Endothelial cell of umbilical vein (primary cell): ENCODE measurements around the gene PDE10A.

Experiments used
- EZH2 ChIP-seq: IDR thresholded peaks from 2 replicates; pipeline ENCODE4 v1.6.1; 2012; ENCODE audit warnings: borderline replicate concordance, low read depth, mild to moderate bottlenecking, moderate library complexity, low read length, inconsistent platforms; ENCODE audit not compliant: severe bottlenecking
- FOS ChIP-seq: IDR thresholded peaks from 2 replicates; pipeline ENCODE4 v1.6.1; 2011; ENCODE audit warnings: mild to moderate bottlenecking, low read length, moderate library complexity, borderline replicate concordance; ENCODE audit not compliant: insufficient read depth
- JUN ChIP-seq: IDR thresholded peaks from 2 replicates; pipeline ENCODE4 v1.6.1; 2011; ENCODE audit warnings: borderline replicate concordance, low read depth; ENCODE audit not compliant: insufficient read length, insufficient read depth
- MYC ChIP-seq: IDR thresholded peaks from one replicate; pipeline ENCODE4 v1.6.1; 2011; ENCODE audit warnings: mild to moderate bottlenecking, low read depth, low read length
- POLR2A ChIP-seq: IDR thresholded peaks from 2 replicates; pipeline ENCODE4 v1.6.1; 2012; ENCODE audit warnings: low read depth, mild to moderate bottlenecking, control low read depth, low read length
- POLR2AphosphoS5 ChIP-seq: IDR thresholded peaks from 2 replicates; pipeline ENCODE4 v1.6.1; 2012; ENCODE audit warnings: low read depth, mild to moderate bottlenecking, control low read depth, low read length, moderate library complexity; ENCODE audit not compliant: insufficient read depth
- TF ChIP-seq, protein P1 (sequence below), 2 donors: IDR thresholded peaks; 1 replicate in 1 of 2; 2 replicates in 1 of 2; pipeline ENCODE4 v1.5.1; 2011; ENCODE audit warnings: low read length in 2 of 2, mild to moderate bottlenecking in 2 of 2, moderate library complexity in 2 of 2, control low read depth in 1 of 2, inconsistent platforms in 1 of 2, low read depth in 1 of 2; ENCODE audit not compliant: insufficient read depth in 1 of 2; ENCODE audit errors: extremely low read depth in 1 of 2
- TF ChIP-seq, protein P2 (sequence below): IDR thresholded peaks from 2 replicates; pipeline ENCODE4 v1.6.1; 2011; ENCODE audit not compliant: insufficient read depth, insufficient read length

DNA sequence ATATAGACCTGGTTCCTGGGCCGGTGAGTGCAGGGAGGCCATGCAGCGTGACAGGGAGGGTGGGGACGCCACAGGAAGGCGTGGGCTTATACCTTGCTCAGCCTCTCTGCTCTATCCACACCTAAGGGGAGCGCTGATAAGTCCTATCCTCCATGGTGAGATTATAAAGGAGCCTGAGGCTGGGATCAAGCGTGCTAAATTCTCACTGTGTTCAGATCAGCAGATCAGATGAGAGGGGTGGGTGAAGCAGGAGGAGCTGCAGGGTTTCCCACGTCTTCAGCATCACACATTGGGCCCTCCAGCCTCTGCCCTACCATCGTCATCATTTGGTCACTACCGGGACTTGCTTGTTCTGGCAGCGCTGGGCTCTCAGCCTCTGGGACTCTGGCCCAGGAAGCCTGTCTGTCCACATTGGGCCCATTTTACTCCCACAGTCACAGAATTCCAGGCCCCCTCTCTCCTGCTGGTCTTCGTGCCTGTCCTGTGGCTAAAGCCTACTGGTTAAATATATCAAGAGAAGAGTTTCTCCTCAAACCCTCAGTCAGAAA, 29.1 kb upstream of the PDE10A start:
- TF ChIP-seq, protein P1, sequence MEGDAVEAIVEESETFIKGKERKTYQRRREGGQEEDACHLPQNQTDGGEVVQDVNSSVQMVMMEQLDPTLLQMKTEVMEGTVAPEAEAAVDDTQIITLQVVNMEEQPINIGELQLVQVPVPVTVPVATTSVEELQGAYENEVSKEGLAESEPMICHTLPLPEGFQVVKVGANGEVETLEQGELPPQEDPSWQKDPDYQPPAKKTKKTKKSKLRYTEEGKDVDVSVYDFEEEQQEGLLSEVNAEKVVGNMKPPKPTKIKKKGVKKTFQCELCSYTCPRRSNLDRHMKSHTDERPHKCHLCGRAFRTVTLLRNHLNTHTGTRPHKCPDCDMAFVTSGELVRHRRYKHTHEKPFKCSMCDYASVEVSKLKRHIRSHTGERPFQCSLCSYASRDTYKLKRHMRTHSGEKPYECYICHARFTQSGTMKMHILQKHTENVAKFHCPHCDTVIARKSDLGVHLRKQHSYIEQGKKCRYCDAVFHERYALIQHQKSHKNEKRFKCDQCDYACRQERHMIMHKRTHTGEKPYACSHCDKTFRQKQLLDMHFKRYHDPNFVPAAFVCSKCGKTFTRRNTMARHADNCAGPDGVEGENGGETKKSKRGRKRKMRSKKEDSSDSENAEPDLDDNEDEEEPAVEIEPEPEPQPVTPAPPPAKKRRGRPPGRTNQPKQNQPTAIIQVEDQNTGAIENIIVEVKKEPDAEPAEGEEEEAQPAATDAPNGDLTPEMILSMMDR (IDR thresholded peaks at IDR 0.05; ENCODE audit: extremely low read depth in 1 of 2, insufficient read depth in 1 of 2, low read depth in 1 of 2, low read length in 2 of 2): no peak
- TF ChIP-seq POLR2A (no peak), EZH2 (no peak), POLR2AphosphoS5 (no peak), JUN (no peak), FOS (no peak), MYC (no peak)
- TF ChIP-seq, protein P2, sequence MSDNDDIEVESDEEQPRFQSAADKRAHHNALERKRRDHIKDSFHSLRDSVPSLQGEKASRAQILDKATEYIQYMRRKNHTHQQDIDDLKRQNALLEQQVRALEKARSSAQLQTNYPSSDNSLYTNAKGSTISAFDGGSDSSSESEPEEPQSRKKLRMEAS: no peak
